Liver (tissue), 9 donors: ENCODE measurements around the gene RPP25L. TPM values are rescaled to one million over a fixed set of nuclear protein-coding genes. Genes with fewer than 3 reads are reported as not detected.
A peak's percentile ranks its signal among the peaks of the same experiment; 100 is the strongest.

Experiments used
- DNase-seq: peaks from one replicate; pipeline ENCODE4 v3.0.0-alpha.2; 2017; ENCODE audit warnings: low spot score
- H3K27ac ChIP-seq, 2 donors: one replicate each; pipeline ENCODE4 v1.7.0; 2013; ENCODE audit warnings: inconsistent platforms in 2 of 2, low read length in 2 of 2, control low read depth in 1 of 2, low read depth in 1 of 2, mild to moderate bottlenecking in 1 of 2
- H3K27me3 ChIP-seq, 4 donors: one replicate each; pipeline versions ENCODE4 v1.6.1 to v1.7.0; 2013; ENCODE audit warnings: low read length in 3 of 4, inconsistent platforms in 1 of 4, mild to moderate bottlenecking in 1 of 4, moderate library complexity in 1 of 4; ENCODE audit not compliant: control insufficient read depth in 4 of 4, insufficient read depth in 4 of 4
- H3K36me3 ChIP-seq, 4 donors: one replicate each; pipeline versions ENCODE4 v1.6.1 to v1.7.0; 2013; ENCODE audit warnings: low read length in 3 of 4, mild to moderate bottlenecking in 3 of 4, low read depth in 1 of 4, moderate library complexity in 1 of 4; ENCODE audit not compliant: control insufficient read depth in 4 of 4, insufficient read depth in 3 of 4
- H3K4me1 ChIP-seq, 4 donors: one replicate each; pipeline versions ENCODE4 v1.6.1 to v1.7.0; 2013; ENCODE audit warnings: low read length in 3 of 4, mild to moderate bottlenecking in 3 of 4, moderate library complexity in 1 of 4; ENCODE audit not compliant: control insufficient read depth in 4 of 4, insufficient read depth in 4 of 4
- H3K4me3 ChIP-seq, 3 donors: one replicate each; pipeline versions ENCODE4 v1.6.1 to v1.7.0; 2013; ENCODE audit warnings: low read length in 3 of 3, control low read depth in 1 of 3, low read depth in 1 of 3, mild to moderate bottlenecking in 1 of 3
- H3K9ac ChIP-seq, 2 donors: one replicate each; pipeline ENCODE4 v1.7.0; 2013; ENCODE audit warnings: low read length in 2 of 2, mild to moderate bottlenecking in 2 of 2, moderate library complexity in 2 of 2, control low read depth in 1 of 2, low read depth in 1 of 2
- H3K9me3 ChIP-seq, 4 donors: one replicate each; pipeline versions ENCODE4 v1.6.1 to v1.7.0; 2013; ENCODE audit warnings: low read length in 3 of 4; ENCODE audit not compliant: control insufficient read depth in 4 of 4
- EGR1 ChIP-seq, 2 donors: IDR thresholded peaks; 2 replicates each; pipeline ENCODE4 v1.6.1; 2016 to 2018; ENCODE audit warnings: antibody characterized with exemption in 2 of 2, low read depth in 2 of 2
- FOXA1 ChIP-seq: IDR thresholded peaks from 2 replicates; pipeline ENCODE4 v1.6.1; 2016; ENCODE audit warnings: antibody characterized with exemption
- FOXA2 ChIP-seq: IDR thresholded peaks from 2 replicates; pipeline ENCODE4 v1.6.1; 2016; ENCODE audit warnings: antibody characterized with exemption
- GABPA ChIP-seq, 2 donors: IDR thresholded peaks in 1 of 2; conservative IDR thresholded peaks in 1 of 2; 2 replicates each; pipeline ENCODE4 v1.6.1; 2016; ENCODE audit warnings: antibody characterized with exemption in 2 of 2, mild to moderate bottlenecking in 1 of 2, moderate library complexity in 1 of 2
- HNF4A ChIP-seq, 2 donors: conservative IDR thresholded peaks; 2 replicates each; pipeline ENCODE4 v1.6.1; 2016; ENCODE audit warnings: antibody characterized with exemption in 2 of 2, mild to moderate bottlenecking in 2 of 2
- HNF4G ChIP-seq: IDR thresholded peaks from 2 replicates; pipeline ENCODE4 v1.6.1; 2016; ENCODE audit warnings: antibody characterized with exemption
- JUND ChIP-seq, 2 donors: IDR thresholded peaks; 2 replicates each; pipeline ENCODE4 v1.6.1; 2016; ENCODE audit warnings: antibody characterized with exemption in 2 of 2
- NR2F2 ChIP-seq: IDR thresholded peaks from 2 replicates; pipeline ENCODE4 v1.6.1; 2016; ENCODE audit warnings: antibody characterized with exemption
- REST ChIP-seq: IDR thresholded peaks from 2 replicates; pipeline ENCODE4 v1.6.1; 2016; ENCODE audit warnings: antibody characterized with exemption, mild to moderate bottlenecking
- RXRA ChIP-seq, 2 donors: IDR thresholded peaks; 2 replicates each; pipeline ENCODE4 v1.6.1; 2017 to 2018; ENCODE audit warnings: antibody characterized with exemption in 2 of 2, mild to moderate bottlenecking in 1 of 2
- SP1 ChIP-seq: IDR thresholded peaks from 2 replicates; pipeline ENCODE4 v1.6.1; 2018; ENCODE audit warnings: antibody characterized with exemption, mild to moderate bottlenecking
- TAF1 ChIP-seq: conservative IDR thresholded peaks from 2 replicates; pipeline ENCODE4 v1.6.1; 2016; ENCODE audit warnings: antibody characterized with exemption, mild to moderate bottlenecking
- YY1 ChIP-seq: IDR thresholded peaks from 2 replicates; pipeline ENCODE4 v1.6.1; 2016; ENCODE audit warnings: antibody characterized with exemption, mild to moderate bottlenecking
- ZBTB33 ChIP-seq: IDR thresholded peaks from 2 replicates; pipeline ENCODE4 v1.6.1; 2016; ENCODE audit warnings: antibody characterized with exemption
- WGBS: extraction: QIAGEN DNeasy Blood & Tissue Kit; methylation state at CpG from one replicate; pipeline ENCODE4 v1.1.7; 2013; 5-methylcytosine and 5-hydroxymethylcytosine counted together
- polyA plus RNA-seq, 2 donors: library from polyadenylated mRNA; stranded (reverse) in 1 of 2; unstranded in 1 of 2; fragments of 200-250 nt in 1 of 2; fragments of >200 nt in 1 of 2; fragmentation: Nextera tagmentation in 1 of 2; extraction: Ambion mirVana in 1 of 2; gene quantifications; one replicate each; pipeline versions ENCODE4 v1.2.1 to v1.2.3, GENCODE V29; 2013 to 2015
- total RNA-seq, 2 donors: library from RNA; depleted of rRNA; stranded (reverse); fragments of >200 nt; gene quantifications; one replicate each; pipeline ENCODE4 v1.2.3, GENCODE V29; 2014
- TF ChIP-seq, protein P1 (sequence below): IDR thresholded peaks from 2 replicates; pipeline ENCODE4 v1.6.1; 2016; ENCODE audit warnings: antibody characterized with exemption
- TF ChIP-seq, protein P2 (sequence below): IDR thresholded peaks from 2 replicates; pipeline ENCODE4 v1.6.1; 2016; ENCODE audit warnings: antibody characterized with exemption
- donor health status: healthy.
- donor health status: healthy.
- donor health status: healthy.
- donor health status: healthy.
- donor health status: healthy.

RPP25L gene
- total and polyA plus RNA-seq, 4 donors: 18.6 to 33.4 (median 24.2) TPM

DNA sequence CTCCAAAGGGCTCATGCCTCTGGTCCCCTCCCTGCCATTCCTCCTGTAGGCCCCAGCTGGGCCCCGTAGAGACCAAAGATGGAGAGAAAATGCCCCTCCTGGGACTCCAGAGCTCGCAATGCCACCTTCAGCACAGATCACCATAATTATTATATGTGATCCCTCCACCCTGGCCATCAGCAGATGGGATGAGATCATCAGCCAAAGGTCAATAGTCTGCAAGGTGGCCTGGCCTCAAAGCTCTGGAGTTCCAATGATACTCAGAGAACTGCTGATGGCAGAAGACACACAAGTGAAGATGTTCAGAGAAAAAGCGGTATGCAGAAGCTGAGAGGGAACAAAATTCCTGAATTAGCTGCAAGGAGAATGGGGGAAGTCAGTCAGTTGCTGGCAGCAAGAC is 5.0 kb downstream of the RPP25L start:
- H3K27me3 ChIP-seq: no peaks in the 10 kb centered on the region
- peak overlapping the region; percentile 22 to 60 for H3K27ac ChIP-seq
- peaks cover 10 to 19% (median 17%) of the 10 kb centered on the region in 4 donors for H3K4me1 ChIP-seq
- H3K9me3 ChIP-seq: no peaks in the 10 kb centered on the region
- no peak overlapping the region for H3K4me3 ChIP-seq
- no peak overlapping the region for H3K9ac ChIP-seq
- no peaks in the 10 kb centered on the region for H3K36me3 ChIP-seq
- peak; percentile 25 for TF ChIP-seq HNF4G
- TF ChIP-seq TAF1: no peak
- TF ChIP-seq SP1: peak; percentile 38
- no peak for TF ChIP-seq FOXA1
- TF ChIP-seq RXRA (IDR thresholded peaks at IDR 0.05): peak; percentile 47 to 57
- no peak for TF ChIP-seq REST
- peak; percentile 96 to 98 for TF ChIP-seq JUND (IDR thresholded peaks at IDR 0.05)
- no peak for TF ChIP-seq NR2F2
- peak; percentile 82 to 90 for TF ChIP-seq HNF4A (conservative IDR thresholded peaks at IDR 0.05)
- TF ChIP-seq FOXA2: no peak
- TF ChIP-seq YY1: peak; percentile 29
- TF ChIP-seq, protein P1, sequence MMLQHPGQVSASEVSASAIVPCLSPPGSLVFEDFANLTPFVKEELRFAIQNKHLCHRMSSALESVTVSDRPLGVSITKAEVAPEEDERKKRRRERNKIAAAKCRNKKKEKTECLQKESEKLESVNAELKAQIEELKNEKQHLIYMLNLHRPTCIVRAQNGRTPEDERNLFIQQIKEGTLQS: peak; percentile 95
- TF ChIP-seq, protein P2, sequence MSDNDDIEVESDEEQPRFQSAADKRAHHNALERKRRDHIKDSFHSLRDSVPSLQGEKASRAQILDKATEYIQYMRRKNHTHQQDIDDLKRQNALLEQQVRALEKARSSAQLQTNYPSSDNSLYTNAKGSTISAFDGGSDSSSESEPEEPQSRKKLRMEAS: no peak
- no peak for TF ChIP-seq GABPA (IDR thresholded peaks at IDR 0.05 in 1 of 2, conservative IDR thresholded peaks at IDR 0.05 in 1 of 2)
- no peak for DNase-seq
- WGBS: 75% methylated on average over 3 of the region's 3 CpGs

DNA sequence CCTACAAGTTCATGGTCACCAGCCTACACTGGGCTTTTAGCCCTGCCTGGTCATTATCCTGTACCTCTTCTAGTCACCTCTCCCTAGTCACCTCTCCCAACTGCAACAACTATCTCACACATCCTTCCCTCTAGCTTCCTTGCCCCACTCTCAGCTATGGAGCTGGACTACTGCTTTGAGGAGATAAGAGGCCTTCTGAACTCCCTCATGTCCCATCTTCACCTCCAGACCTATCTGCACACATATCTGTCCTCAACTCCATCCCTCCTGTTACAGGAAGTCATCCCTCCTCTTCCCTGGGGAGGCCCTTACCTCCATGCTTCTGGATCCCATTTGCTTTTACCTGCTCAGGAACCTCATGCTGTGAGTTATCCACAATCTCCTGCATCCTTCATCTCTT is 5.7 kb downstream of the RPP25L start:
- no peaks in the 10 kb centered on the region for H3K36me3 ChIP-seq
- H3K9me3 ChIP-seq: no peaks in the 10 kb centered on the region

DNA sequence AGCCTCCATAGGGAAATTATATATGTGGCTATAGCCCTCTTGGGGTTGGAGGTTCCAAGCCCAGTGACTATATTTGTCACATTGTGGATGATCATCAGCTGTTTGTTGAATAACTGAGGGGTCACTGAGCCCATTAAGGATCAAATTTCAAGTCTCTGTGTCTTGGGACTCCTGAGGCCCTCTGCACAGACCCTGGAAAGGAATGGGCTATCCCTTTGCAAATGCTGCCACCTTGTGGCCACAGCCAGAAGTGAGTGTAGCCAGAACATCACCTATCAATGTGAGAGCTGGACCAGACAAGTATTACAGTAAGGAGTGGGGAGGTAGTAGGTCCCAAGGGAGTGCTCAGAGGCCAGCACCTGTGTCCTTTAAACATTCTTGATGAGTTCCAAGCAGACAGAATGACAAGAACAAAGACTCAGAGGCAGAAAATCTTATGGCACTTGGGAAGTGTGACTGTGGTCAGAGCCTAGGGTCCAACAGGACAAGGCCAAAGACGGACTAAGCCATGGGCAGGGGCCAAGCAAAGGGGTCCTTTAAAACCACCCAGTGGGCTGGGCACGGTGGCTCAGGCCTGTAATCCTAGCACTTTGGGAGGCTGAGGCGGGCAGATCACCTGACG is 8.2 kb downstream of the RPP25L start:
- WGBS: 53% methylated on average over 4 of the region's 4 CpGs
- Histone ChIP-seq H3K27me3 (no peaks in the 10 kb centered on the region), H3K4me3 (no peak overlapping the region), H3K9me3 (no peaks in the 10 kb centered on the region), H3K4me1 (peaks cover 3 to 8% (median 4%) of the 10 kb centered on the region in 4 donors), H3K27ac (no peak overlapping the region), H3K9ac (no peak overlapping the region), H3K36me3 (no peaks in the 10 kb centered on the region)
- peak; percentile 85 for DNase-seq
- TF ChIP-seq GABPA (IDR thresholded peaks at IDR 0.05 in 1 of 2, conservative IDR thresholded peaks at IDR 0.05 in 1 of 2): no peak
- TF ChIP-seq NR2F2: peak; percentile 50
- no peak for TF ChIP-seq FOXA2
- TF ChIP-seq REST: no peak
- TF ChIP-seq, protein P1: no peak
- no peak for TF ChIP-seq ZBTB33
- TF ChIP-seq EGR1 (IDR thresholded peaks at IDR 0.05; ENCODE audit: low read depth in 2 of 2): no peak

More for the DNA sequence above, 5.7 kb downstream of the RPP25L start:
- H3K27ac ChIP-seq: peak overlapping the region in 1 of 2 donors; percentile 60
- peaks cover 10 to 16% (median 14%) of the 10 kb centered on the region in 4 donors for H3K4me1 ChIP-seq
- H3K27me3 ChIP-seq: no peaks in the 10 kb centered on the region
- no peak for DNase-seq
- H3K4me3 ChIP-seq: no peak overlapping the region
- no peak for TF ChIP-seq HNF4A (conservative IDR thresholded peaks at IDR 0.05)
- H3K9ac ChIP-seq: no peak overlapping the region
